ENCODE results near the gene AGPAT3.

AGPAT3 gene

GRCh38 chr21:43918385-43918947 is 53.4 kb downstream of the AGPAT3 start:
- no peak overlapping the region for H3K9ac ChIP-seq (ENCODE audit: low read depth, low read length, poor library complexity)
- H3K18ac ChIP-seq (ENCODE audit: low read length), result no peak overlapping the region
- H2AFZ ChIP-seq (ENCODE audit: low read length), result no peak overlapping the region
- no peak overlapping the region for H2BK12ac ChIP-seq (ENCODE audit: low read length)
- no peak overlapping the region for H2BK120ac ChIP-seq (ENCODE audit: low read depth, low read length)
- H2BK15ac ChIP-seq (ENCODE audit: low read length), result no peak overlapping the region
- peaks cover 0 to 1% of the 10 kb centered on the region in 2 donors for H3K9me3 ChIP-seq (replicated peaks in 1 of 2; ENCODE audit: control insufficient read depth in 2 of 2, insufficient read depth in 1 of 2, low read depth in 1 of 2, low read length in 2 of 2)
- no peak overlapping the region for H3K23ac ChIP-seq (ENCODE audit: low read depth, low read length, poor library complexity)
- H4K91ac ChIP-seq (ENCODE audit: low read depth, low read length, poor library complexity), result no peak overlapping the region
- no peaks in the 10 kb centered on the region for H3K79me1 ChIP-seq (ENCODE audit: low read depth, low read length)
- H3K4me1 ChIP-seq (ENCODE audit: control insufficient read depth in 2 of 2, insufficient read depth in 1 of 2, low read depth in 1 of 2, low read length in 2 of 2), result peaks cover 18 to 23% of the 10 kb centered on the region in 2 donors
- no peak for DNase-seq (ENCODE audit: low spot score)
- H2BK5ac ChIP-seq (ENCODE audit: low read length), result no peak overlapping the region
- H2AK5ac ChIP-seq (ENCODE audit: low read depth, low read length), result no peak overlapping the region
- no peak overlapping the region for H3K4ac ChIP-seq (ENCODE audit: low read length)
- H3K36me3 ChIP-seq (replicated peaks in 1 of 2; ENCODE audit: control insufficient read depth in 2 of 2, insufficient read depth in 2 of 2, low read length in 2 of 2), result no peaks in the 10 kb centered on the region
- no CpG with 5 or more reads among the region's 9 CpGs for WGBS, 2 donors (ENCODE audit: extremely low coverage in 2 of 2, insufficient read length in 2 of 2, insufficient replicate concordance in 1 of 2)
- no peak overlapping the region for H4K8ac ChIP-seq (ENCODE audit: low read depth, low read length)
- H3K4me3 ChIP-seq (ENCODE audit: low read length in 2 of 2), result no peak overlapping the region
- H3K4me2 ChIP-seq (ENCODE audit: insufficient read depth, low read length, poor library complexity, severe bottlenecking), result no peak overlapping the region
- no peak overlapping the region for H3K27ac ChIP-seq (replicated peaks; ENCODE audit: low read length)
- no peaks in the 10 kb centered on the region for H3K27me3 ChIP-seq (ENCODE audit: control insufficient read depth in 3 of 3, insufficient read depth in 3 of 3, low read depth in 1 of 3, low read length in 3 of 3)
- H3K14ac ChIP-seq (ENCODE audit: low read length), result no peak overlapping the region

GRCh38 chr21:43919283-43919682 is 54.3 kb downstream of the AGPAT3 start:
- no peak for DNase-seq (ENCODE audit: low spot score)
- Histone ChIP-seq H3K9me3 (replicated peaks in 1 of 2; ENCODE audit: control insufficient read depth in 2 of 2, insufficient read depth in 1 of 2, low read depth in 1 of 2, low read length in 2 of 2) (no peaks in the 10 kb centered on the region), H2AK5ac (ENCODE audit: low read depth, low read length) (no peak overlapping the region), H2BK120ac (ENCODE audit: low read depth, low read length) (no peak overlapping the region), H3K23ac (ENCODE audit: low read depth, low read length, poor library complexity) (no peak overlapping the region), H3K14ac (ENCODE audit: low read length) (no peak overlapping the region), H4K91ac (ENCODE audit: low read depth, low read length, poor library complexity) (no peak overlapping the region), H2BK5ac (ENCODE audit: low read length) (no peak overlapping the region), H3K36me3 (replicated peaks in 1 of 2; ENCODE audit: control insufficient read depth in 2 of 2, insufficient read depth in 2 of 2, low read length in 2 of 2) (no peaks in the 10 kb centered on the region), H3K9ac (ENCODE audit: low read depth, low read length, poor library complexity) (no peak overlapping the region), H3K18ac (ENCODE audit: low read length) (no peak overlapping the region), H3K27me3 (ENCODE audit: control insufficient read depth in 3 of 3, insufficient read depth in 3 of 3, low read depth in 1 of 3, low read length in 3 of 3) (no peaks in the 10 kb centered on the region), H2AFZ (ENCODE audit: low read length) (no peak overlapping the region), H3K4me3 (ENCODE audit: low read length in 2 of 2) (no peak overlapping the region), H2BK15ac (ENCODE audit: low read length) (no peak overlapping the region), H3K4me1 (ENCODE audit: control insufficient read depth in 2 of 2, insufficient read depth in 1 of 2, low read depth in 1 of 2, low read length in 2 of 2) (peaks cover 14 to 23% of the 10 kb centered on the region in 2 donors), H2BK12ac (ENCODE audit: low read length) (no peak overlapping the region), H3K4me2 (ENCODE audit: insufficient read depth, low read length, poor library complexity, severe bottlenecking) (no peak overlapping the region), H4K8ac (ENCODE audit: low read depth, low read length) (no peak overlapping the region), H3K27ac (replicated peaks; ENCODE audit: low read length) (no peak overlapping the region), H3K79me1 (ENCODE audit: low read depth, low read length) (no peaks in the 10 kb centered on the region), H3K4ac (ENCODE audit: low read length) (no peak overlapping the region)
- WGBS, 2 donors (ENCODE audit: extremely low coverage in 2 of 2, insufficient read length in 2 of 2, insufficient replicate concordance in 1 of 2), result no CpG with 5 or more reads among the region's 7 CpGs

- H2BK15ac ChIP-seq (ENCODE audit: low read length), result no peak overlapping the region
- H3K36me3 ChIP-seq (replicated peaks in 1 of 2; ENCODE audit: control insufficient read depth in 2 of 2, insufficient read depth in 2 of 2, low read length in 2 of 2), result no peaks in the 10 kb centered on the region
- H2AFZ ChIP-seq (ENCODE audit: low read length), result no peak overlapping the region
- H3K4me1 ChIP-seq (ENCODE audit: control insufficient read depth in 2 of 2, insufficient read depth in 1 of 2, low read depth in 1 of 2, low read length in 2 of 2), result peaks cover 17 to 26% of the 10 kb centered on the region in 2 donors
- H4K91ac ChIP-seq (ENCODE audit: low read depth, low read length, poor library complexity), result no peak overlapping the region
- peaks cover 0 to 2% of the 10 kb centered on the region in 2 donors for H3K9me3 ChIP-seq (replicated peaks in 1 of 2; ENCODE audit: control insufficient read depth in 2 of 2, insufficient read depth in 1 of 2, low read depth in 1 of 2, low read length in 2 of 2)
- no peak overlapping the region for H2AK5ac ChIP-seq (ENCODE audit: low read depth, low read length)
- WGBS, 2 donors (ENCODE audit: extremely low coverage in 2 of 2, insufficient read length in 2 of 2, insufficient replicate concordance in 1 of 2), result 100% methylated on average over 3 of the region's 25 CpGs; no CpG with 5 or more reads in 1 of the 2 donors
- no peak overlapping the region for H3K4me3 ChIP-seq (ENCODE audit: low read length in 2 of 2)
- H3K27ac ChIP-seq (replicated peaks; ENCODE audit: low read length), result no peak overlapping the region
- H2BK120ac ChIP-seq (ENCODE audit: low read depth, low read length), result no peak overlapping the region
- no peak overlapping the region for H3K9ac ChIP-seq (ENCODE audit: low read depth, low read length, poor library complexity)
- H3K18ac ChIP-seq (ENCODE audit: low read length), result no peak overlapping the region
- no peak overlapping the region for H2BK5ac ChIP-seq (ENCODE audit: low read length)
- no peaks in the 10 kb centered on the region for H3K79me1 ChIP-seq (ENCODE audit: low read depth, low read length)
- H2BK12ac ChIP-seq (ENCODE audit: low read length), result no peak overlapping the region
- DNase-seq (ENCODE audit: low spot score), result no peak
- H3K14ac ChIP-seq (ENCODE audit: low read length), result no peak overlapping the region
- H3K4me2 ChIP-seq (ENCODE audit: insufficient read depth, low read length, poor library complexity, severe bottlenecking), result no peak overlapping the region
- no peak overlapping the region for H3K4ac ChIP-seq (ENCODE audit: low read length)
- H3K23ac ChIP-seq (ENCODE audit: low read depth, low read length, poor library complexity), result no peak overlapping the region
- H4K8ac ChIP-seq (ENCODE audit: low read depth, low read length), result no peak overlapping the region
- H3K27me3 ChIP-seq (ENCODE audit: control insufficient read depth in 3 of 3, insufficient read depth in 3 of 3, low read depth in 1 of 3, low read length in 3 of 3), result no peaks in the 10 kb centered on the region
Observed at GRCh38 chr21:43919871-43920801, 55.1 kb downstream of the AGPAT3 start.

GRCh38 chr21:43921571-43921978 is 56.6 kb downstream of the AGPAT3 start:
- Histone ChIP-seq H3K27ac (replicated peaks; ENCODE audit: low read length) (no peak overlapping the region), H3K4me1 (ENCODE audit: control insufficient read depth in 2 of 2, insufficient read depth in 1 of 2, low read depth in 1 of 2, low read length in 2 of 2) (peaks cover 17 to 30% of the 10 kb centered on the region in 2 donors), H2AK5ac (ENCODE audit: low read depth, low read length) (peak overlapping the region; percentile 60), H2BK120ac (ENCODE audit: low read depth, low read length) (no peak overlapping the region), H3K9me3 (replicated peaks in 1 of 2; ENCODE audit: control insufficient read depth in 2 of 2, insufficient read depth in 1 of 2, low read depth in 1 of 2, low read length in 2 of 2) (peaks cover 0 to 2% of the 10 kb centered on the region in 2 donors), H3K36me3 (replicated peaks in 1 of 2; ENCODE audit: control insufficient read depth in 2 of 2, insufficient read depth in 2 of 2, low read length in 2 of 2) (no peaks in the 10 kb centered on the region), H4K8ac (ENCODE audit: low read depth, low read length) (no peak overlapping the region), H3K18ac (ENCODE audit: low read length) (no peak overlapping the region), H3K9ac (ENCODE audit: low read depth, low read length, poor library complexity) (no peak overlapping the region), H3K79me1 (ENCODE audit: low read depth, low read length) (no peaks in the 10 kb centered on the region), H4K91ac (ENCODE audit: low read depth, low read length, poor library complexity) (no peak overlapping the region), H2BK15ac (ENCODE audit: low read length) (no peak overlapping the region), H3K4ac (ENCODE audit: low read length) (no peak overlapping the region), H2AFZ (ENCODE audit: low read length) (no peak overlapping the region), H3K23ac (ENCODE audit: low read depth, low read length, poor library complexity) (no peak overlapping the region), H3K4me2 (ENCODE audit: insufficient read depth, low read length, poor library complexity, severe bottlenecking) (no peak overlapping the region), H2BK12ac (ENCODE audit: low read length) (no peak overlapping the region), H3K4me3 (ENCODE audit: low read length in 2 of 2) (no peak overlapping the region), H2BK5ac (ENCODE audit: low read length) (no peak overlapping the region), H3K14ac (ENCODE audit: low read length) (no peak overlapping the region), H3K27me3 (ENCODE audit: control insufficient read depth in 3 of 3, insufficient read depth in 3 of 3, low read depth in 1 of 3, low read length in 3 of 3) (peaks cover 0 to 2% (median 0%) of the 10 kb centered on the region in 3 experiments)
- no peak for DNase-seq (ENCODE audit: low spot score)
- WGBS, 2 donors (ENCODE audit: extremely low coverage in 2 of 2, insufficient read length in 2 of 2, insufficient replicate concordance in 1 of 2), result no CpG with 5 or more reads among the region's 10 CpGs

All from neuronal stem cell (in vitro differentiated cells).